BE2C (cell line): ENCODE data around the gene NLRX1.
"Not testable (repeated sequence)": the region's sequence is repeated elsewhere in the genome, so short reads cannot be mapped to it uniquely, and the experiment has no call there.

Experiments used
- DNase-seq: peaks from one replicate; pipeline ENCODE4 v3.0.0-alpha.2; 2020
- H3K27me3 ChIP-seq: fragments of 250-450 bp; sonication (Bioruptor Pico); 2 replicates; pipeline ENCODE4 v1.5.1; 2020; ENCODE audit warnings: mild to moderate bottlenecking
- H3K36me3 ChIP-seq: fragments of 250-450 bp; sonication (Bioruptor Pico); 2 replicates; pipeline ENCODE4 v1.5.1; 2020; ENCODE audit warnings: mild to moderate bottlenecking
- H3K4me1 ChIP-seq: fragments of 250-450 bp; sonication (Bioruptor Pico); 2 replicates; pipeline ENCODE4 v1.5.1; 2020
- H3K4me3 ChIP-seq: 2 replicates; pipeline ENCODE4 v1.5.1; 2011; ENCODE audit warnings: low read depth, low read length
- H3K9me3 ChIP-seq: fragments of 250-450 bp; sonication (Bioruptor Pico); 2 replicates; pipeline ENCODE4 v1.5.1; 2020
- TF ChIP-seq, protein P1 (sequence below): IDR thresholded peaks from 2 replicates; pipeline ENCODE4 v1.5.1; 2012; ENCODE audit warnings: mild to moderate bottlenecking, low read depth, low read length

NLRX1 gene

DNA sequence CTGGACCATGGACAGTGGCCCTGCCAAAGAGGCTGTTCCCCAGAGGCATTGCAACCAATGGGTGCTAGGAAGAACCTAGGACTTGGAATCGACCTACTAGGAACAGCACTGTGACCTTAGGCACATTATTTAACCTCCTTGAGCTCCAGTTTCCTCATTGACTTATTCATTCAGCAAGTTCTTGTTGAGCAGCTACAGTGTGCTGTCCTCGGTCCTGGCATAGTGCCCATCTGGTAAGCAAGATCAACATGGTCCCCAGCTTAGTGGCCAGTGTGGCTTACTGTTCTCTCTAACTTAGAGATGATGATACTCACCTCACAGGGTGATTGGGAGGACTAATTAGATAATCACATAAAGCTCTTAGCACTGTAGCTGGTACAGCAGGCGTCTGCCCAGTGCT is 11.5 kb upstream of the NLRX1 start:
- TF ChIP-seq, protein P1, sequence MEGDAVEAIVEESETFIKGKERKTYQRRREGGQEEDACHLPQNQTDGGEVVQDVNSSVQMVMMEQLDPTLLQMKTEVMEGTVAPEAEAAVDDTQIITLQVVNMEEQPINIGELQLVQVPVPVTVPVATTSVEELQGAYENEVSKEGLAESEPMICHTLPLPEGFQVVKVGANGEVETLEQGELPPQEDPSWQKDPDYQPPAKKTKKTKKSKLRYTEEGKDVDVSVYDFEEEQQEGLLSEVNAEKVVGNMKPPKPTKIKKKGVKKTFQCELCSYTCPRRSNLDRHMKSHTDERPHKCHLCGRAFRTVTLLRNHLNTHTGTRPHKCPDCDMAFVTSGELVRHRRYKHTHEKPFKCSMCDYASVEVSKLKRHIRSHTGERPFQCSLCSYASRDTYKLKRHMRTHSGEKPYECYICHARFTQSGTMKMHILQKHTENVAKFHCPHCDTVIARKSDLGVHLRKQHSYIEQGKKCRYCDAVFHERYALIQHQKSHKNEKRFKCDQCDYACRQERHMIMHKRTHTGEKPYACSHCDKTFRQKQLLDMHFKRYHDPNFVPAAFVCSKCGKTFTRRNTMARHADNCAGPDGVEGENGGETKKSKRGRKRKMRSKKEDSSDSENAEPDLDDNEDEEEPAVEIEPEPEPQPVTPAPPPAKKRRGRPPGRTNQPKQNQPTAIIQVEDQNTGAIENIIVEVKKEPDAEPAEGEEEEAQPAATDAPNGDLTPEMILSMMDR = no peak
- H3K36me3 ChIP-seq = no peaks in the 10 kb centered on the region
- H3K4me3 ChIP-seq = no peak overlapping the region
- H3K27me3 ChIP-seq = no peaks in the 10 kb centered on the region
- no peak for DNase-seq
- peaks cover 3% of the 10 kb centered on the region; the same call in 1 of the 2 replicates for H3K4me1 ChIP-seq
- no peaks in the 10 kb centered on the region for H3K9me3 ChIP-seq

DNA sequence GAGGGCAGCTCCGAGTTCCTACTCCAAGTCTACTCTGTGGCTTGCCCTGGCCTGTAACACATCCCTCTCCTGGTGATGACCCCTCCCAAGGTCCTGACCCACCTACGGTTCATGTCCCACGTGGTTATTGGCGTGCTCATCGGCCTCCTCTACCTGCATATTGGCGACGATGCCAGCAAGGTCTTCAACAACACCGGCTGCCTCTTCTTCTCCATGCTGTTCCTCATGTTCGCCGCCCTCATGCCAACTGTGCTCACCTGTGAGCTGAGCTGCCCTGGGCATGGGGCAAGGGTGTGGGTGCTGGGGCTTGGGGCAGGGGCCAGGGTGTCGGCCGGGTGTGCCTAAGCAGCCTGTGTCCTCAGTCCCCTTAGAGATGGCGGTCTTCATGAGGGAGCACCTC is 10.1 kb upstream of the NLRX1 start:
- DNase-seq = no peak
- TF ChIP-seq, protein P1 = no peak
- Histone ChIP-seq H3K27me3 (no peaks in the 10 kb centered on the region), H3K4me3 (no peak overlapping the region), H3K36me3 (no peaks in the 10 kb centered on the region), H3K4me1 (peaks cover 3% of the 10 kb centered on the region; the same call in 1 of the 2 replicates), H3K9me3 (no peaks in the 10 kb centered on the region)

DNA sequence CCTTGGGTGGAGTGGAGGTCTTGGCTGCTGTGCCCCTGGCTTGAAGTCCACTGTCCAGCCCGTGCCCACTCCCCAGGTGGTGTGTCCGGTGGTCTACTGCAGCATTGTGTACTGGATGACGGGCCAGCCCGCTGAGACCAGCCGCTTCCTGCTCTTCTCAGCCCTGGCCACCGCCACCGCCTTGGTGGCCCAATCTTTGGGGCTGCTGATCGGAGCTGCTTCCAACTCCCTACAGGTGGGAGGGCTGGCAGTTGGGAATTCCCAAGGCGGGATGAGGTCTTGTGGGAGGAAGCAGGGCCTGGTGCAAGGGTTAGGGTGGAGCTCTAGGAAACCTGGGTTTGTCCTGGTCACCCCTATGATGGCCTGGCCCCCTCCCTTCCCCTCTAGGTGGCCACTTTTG is 8.4 kb upstream of the NLRX1 start:
- H3K9me3 ChIP-seq = no peaks in the 10 kb centered on the region
- no peak for DNase-seq
- H3K36me3 ChIP-seq = no peaks in the 10 kb centered on the region
- H3K4me1 ChIP-seq = peaks cover 3% of the 10 kb centered on the region; the same call in 1 of the 2 replicates
- H3K27me3 ChIP-seq = no peaks in the 10 kb centered on the region
- TF ChIP-seq, protein P1 = no peak
- H3K4me3 ChIP-seq = no peak overlapping the region

DNA sequence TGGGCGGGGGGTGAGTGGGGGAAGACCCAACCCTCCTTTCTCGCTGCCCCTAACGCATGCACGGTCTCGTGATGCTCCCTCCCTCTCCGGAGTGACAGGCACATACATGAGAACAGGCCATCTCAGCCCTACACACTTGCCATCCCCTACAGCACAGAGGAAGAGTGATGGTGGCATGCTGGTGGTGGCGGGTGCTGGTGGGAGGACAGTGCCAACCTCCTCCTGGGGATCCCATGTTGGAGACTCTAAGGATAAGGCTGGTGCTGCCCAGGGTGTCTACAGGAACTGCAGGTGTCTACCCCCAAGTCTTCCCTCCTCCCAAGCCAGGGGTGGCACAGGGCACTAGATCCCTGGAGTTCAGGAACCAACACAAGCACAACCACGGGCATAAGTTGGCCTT is 6.7 kb upstream of the NLRX1 start:
- H3K36me3 ChIP-seq = no peaks in the 10 kb centered on the region
- DNase-seq = no peak
- no peaks in the 10 kb centered on the region for H3K27me3 ChIP-seq
- H3K4me3 ChIP-seq = no peak overlapping the region
- H3K4me1 ChIP-seq = peaks cover 3% of the 10 kb centered on the region; the same call in 1 of the 2 replicates
- TF ChIP-seq, protein P1 = no peak
- H3K9me3 ChIP-seq = no peaks in the 10 kb centered on the region

DNA sequence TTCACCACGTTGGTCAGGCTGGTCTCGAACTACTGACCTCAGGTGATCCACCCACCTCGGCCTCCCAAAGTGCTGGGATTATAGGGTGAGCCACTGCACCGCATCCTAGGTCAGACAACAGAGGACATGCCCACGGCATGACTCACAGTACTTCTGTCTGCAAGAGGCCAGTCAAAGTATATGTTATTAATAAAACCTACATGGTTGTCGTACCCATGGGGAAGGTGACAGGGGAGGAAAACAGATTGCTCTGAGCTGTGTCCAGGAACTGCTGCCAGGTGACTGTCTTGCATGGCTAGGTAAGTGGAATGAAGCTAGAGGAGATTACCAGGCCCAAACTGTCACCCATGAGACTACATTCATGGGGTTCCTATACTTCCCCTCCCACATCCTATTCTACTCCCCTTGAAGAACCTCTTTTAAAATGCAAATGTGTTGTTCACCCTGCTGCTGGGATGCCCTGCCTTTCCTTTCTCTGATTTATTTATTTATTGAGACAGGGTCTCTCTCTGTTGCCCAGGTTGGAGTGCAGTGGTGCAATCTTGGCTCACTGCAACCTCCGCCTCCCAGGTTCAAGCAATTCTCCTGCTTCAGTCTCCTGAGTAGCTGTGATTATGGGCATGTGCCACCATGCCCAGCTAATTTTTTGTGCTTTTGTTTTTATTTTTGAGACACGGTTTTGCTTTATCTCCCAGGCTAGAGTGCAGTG is 2.0 kb upstream of the NLRX1 start:
- H3K36me3 ChIP-seq = no peaks in the 10 kb centered on the region
- no peaks in the 10 kb centered on the region for H3K9me3 ChIP-seq
- no peaks in the 10 kb centered on the region for H3K27me3 ChIP-seq
- no peak for DNase-seq
- TF ChIP-seq, protein P1 = no peak
- no peaks in the 10 kb centered on the region for H3K4me1 ChIP-seq
- no peak overlapping the region for H3K4me3 ChIP-seq

DNA sequence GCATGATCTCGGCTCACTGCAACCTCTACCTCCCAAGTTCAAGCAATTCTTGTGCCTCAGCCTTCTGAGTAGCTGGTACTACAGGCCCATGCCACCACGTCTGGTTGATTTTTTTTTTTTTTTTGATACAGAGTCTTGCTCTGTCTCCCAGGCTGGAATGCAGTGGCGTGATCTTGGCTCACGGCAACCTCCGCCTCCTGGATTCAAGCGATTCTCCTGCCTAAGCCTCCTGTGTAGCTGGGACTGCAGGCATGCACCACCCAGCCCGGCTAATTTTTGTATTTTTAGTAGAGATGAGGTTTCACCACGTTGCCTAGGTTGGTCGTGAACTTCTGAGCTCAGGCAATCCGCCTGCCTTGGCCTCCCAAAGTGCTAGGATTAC is 1.5 kb upstream of the NLRX1 start:
- not testable (repeated sequence) for H3K4me3 ChIP-seq, DNase-seq, H3K9me3 ChIP-seq, H3K27me3 ChIP-seq, H3K36me3 ChIP-seq, H3K4me1 ChIP-seq
